SU-DHL-6 (cell line): Measurements from ENCODE around the gene PALLD.

Source experiments
- CTCF ChIP-seq: fragments of 200-600 bp; sonication (generic); IDR thresholded peaks from one replicate; pipeline ENCODE4 v1.5.1; 2017; ENCODE audit warnings: antibody characterized with exemption, mild to moderate bottlenecking, low read length, moderate library complexity; ENCODE audit not compliant: insufficient read depth, poor library complexity, severe bottlenecking
- EZH2phosphoT487 ChIP-seq: fragments of 200-600 bp; sonication (generic), shearing (Covaris generic); conservative IDR thresholded peaks from 2 replicates; pipeline ENCODE4 v1.6.1; 2018; ENCODE audit warnings: mild to moderate bottlenecking, antibody characterized with exemption, low read length, moderate library complexity, mixed read lengths

- TF ChIP-seq CTCF: no peak
- TF ChIP-seq EZH2phosphoT487: no peak
These were observed 34.5 kb downstream of the PALLD start for GRCh38 chr4:168531305-168531704.
